Parathyroid adenoma (tissue), 2 donors: Measurements from ENCODE around the gene ZMYND8.
"Not testable (repeated sequence)": the region's sequence is repeated elsewhere in the genome, so short reads cannot be mapped to it uniquely, and the experiment has no call there.

Experiments used
- H2AFZ ChIP-seq: fragments of 300-600 bp; sonication (generic); one replicate; pipeline ENCODE4 v1.7.0; 2017; ENCODE audit warnings: antibody characterized with exemption, mild to moderate bottlenecking
- H3K27ac ChIP-seq: fragments of 300-600 bp; sonication (generic); one replicate; pipeline ENCODE4 v1.7.0; 2017
- H3K27me3 ChIP-seq: fragments of 300-600 bp; sonication (generic); one replicate; pipeline ENCODE4 v1.7.0; 2017; ENCODE audit warnings: low read length; ENCODE audit not compliant: control insufficient read depth, insufficient read depth
- H3K36me3 ChIP-seq: fragments of 300-600 bp; sonication (generic); one replicate; pipeline ENCODE4 v1.7.0; 2017; ENCODE audit warnings: low read length; ENCODE audit not compliant: control insufficient read depth, insufficient read depth
- H3K4me1 ChIP-seq: fragments of 300-600 bp; sonication (generic); one replicate; pipeline ENCODE4 v1.7.0; 2017; ENCODE audit warnings: control low read depth
- H3K4me2 ChIP-seq: fragments of 300-600 bp; sonication (generic); one replicate; pipeline ENCODE4 v1.7.0; 2017; ENCODE audit warnings: low read length
- H3K4me3 ChIP-seq: fragments of 300-600 bp; sonication (generic); one replicate; pipeline ENCODE4 v1.7.0; 2017; ENCODE audit warnings: low read depth, low read length
- H3K79me2 ChIP-seq: fragments of 300-600 bp; sonication (generic); one replicate; pipeline ENCODE4 v1.7.0; 2017; ENCODE audit warnings: control low read depth
- H3K9ac ChIP-seq: fragments of 300-600 bp; sonication (generic); one replicate; pipeline ENCODE4 v1.7.0; 2017; ENCODE audit warnings: mild to moderate bottlenecking
- H3K9me3 ChIP-seq: fragments of 300-600 bp; sonication (generic); one replicate; pipeline ENCODE4 v1.7.0; 2017; ENCODE audit warnings: low read length; ENCODE audit not compliant: control insufficient read depth
- CTCF ChIP-seq: fragments of 300-600 bp; sonication (generic); IDR thresholded peaks from one replicate; pipeline ENCODE4 v1.7.0; 2017; ENCODE audit warnings: antibody characterized with exemption, mild to moderate bottlenecking
- donor health status: primary hyperparathyroidism.

The ZMYND8 gene

DNA sequence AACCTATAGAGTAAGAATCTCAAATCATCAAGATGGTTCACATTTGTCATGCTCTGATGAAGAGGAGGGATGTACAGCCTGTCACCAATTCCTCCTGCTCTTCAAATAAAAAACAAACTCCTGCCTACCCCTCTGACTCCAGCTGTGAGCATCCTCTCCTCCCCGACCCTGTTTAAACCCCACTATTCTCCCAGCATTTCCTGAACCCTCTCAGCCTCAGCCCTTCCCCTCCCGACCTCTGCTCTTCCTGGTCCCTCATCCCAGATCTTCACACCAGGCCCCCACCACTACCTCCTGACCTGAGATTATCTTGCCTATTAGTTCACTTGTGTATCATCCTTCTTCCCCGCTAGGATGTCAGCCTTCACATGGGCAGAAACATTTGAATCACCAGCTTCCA, 75.8 kb downstream of the ZMYND8 start:
- Histone ChIP-seq H2AFZ (no peak overlapping the region), H3K9me3 (no peaks in the 10 kb centered on the region), H3K4me1 (peaks cover 16% of the 10 kb centered on the region), H3K27ac (no peak overlapping the region), H3K27me3 (no peaks in the 10 kb centered on the region), H3K4me2 (no peak overlapping the region), H3K36me3 (no peaks in the 10 kb centered on the region), H3K79me2 (peaks cover 4% of the 10 kb centered on the region), H3K9ac (no peak overlapping the region), H3K4me3 (no peak overlapping the region)
- no peak for TF ChIP-seq CTCF

- TF ChIP-seq CTCF: no peak
- H2AFZ ChIP-seq: no peak overlapping the region
- no peaks in the 10 kb centered on the region for H3K36me3 ChIP-seq
- no peaks in the 10 kb centered on the region for H3K9me3 ChIP-seq
- peaks cover 6% of the 10 kb centered on the region for H3K79me2 ChIP-seq
- no peak overlapping the region for H3K27ac ChIP-seq
- no peak overlapping the region for H3K4me2 ChIP-seq
- H3K4me3 ChIP-seq: no peak overlapping the region
- no peak overlapping the region for H3K9ac ChIP-seq
- peaks cover 16% of the 10 kb centered on the region for H3K4me1 ChIP-seq
- H3K27me3 ChIP-seq: no peaks in the 10 kb centered on the region
Observed at GRCh38 chr20:47280228-47280627, 76.3 kb downstream of the ZMYND8 start.

DNA sequence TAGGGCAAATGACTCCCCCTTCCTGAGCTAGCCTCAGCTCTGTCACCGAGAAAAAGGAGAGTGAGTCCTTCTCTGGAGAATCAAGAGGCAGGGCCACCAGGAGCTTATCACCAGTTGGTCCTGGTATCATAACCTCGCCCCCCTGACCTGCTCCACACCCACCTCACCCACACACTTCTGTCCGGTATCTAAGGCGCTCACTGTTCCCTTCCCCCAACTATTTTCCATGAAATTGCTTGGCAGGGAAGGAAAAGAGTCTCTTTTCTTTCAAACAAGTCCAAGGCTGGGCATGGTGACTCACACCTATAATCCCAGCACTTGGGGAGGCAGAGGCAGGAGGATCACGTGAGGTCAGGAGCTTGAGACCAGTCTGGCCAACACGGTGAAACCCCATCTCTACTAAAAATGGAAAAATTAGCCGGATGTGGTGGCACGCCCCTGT, 77.6 kb downstream of the ZMYND8 start:
- Histone ChIP-seq H3K9ac (no peak overlapping the region), H3K4me1 (peaks cover 16% of the 10 kb centered on the region), H2AFZ (no peak overlapping the region), H3K27me3 (no peaks in the 10 kb centered on the region), H3K9me3 (no peaks in the 10 kb centered on the region), H3K27ac (no peak overlapping the region), H3K79me2 (peaks cover 6% of the 10 kb centered on the region), H3K4me3 (no peak overlapping the region), H3K36me3 (no peaks in the 10 kb centered on the region), H3K4me2 (no peak overlapping the region)
- TF ChIP-seq CTCF: no peak

DNA sequence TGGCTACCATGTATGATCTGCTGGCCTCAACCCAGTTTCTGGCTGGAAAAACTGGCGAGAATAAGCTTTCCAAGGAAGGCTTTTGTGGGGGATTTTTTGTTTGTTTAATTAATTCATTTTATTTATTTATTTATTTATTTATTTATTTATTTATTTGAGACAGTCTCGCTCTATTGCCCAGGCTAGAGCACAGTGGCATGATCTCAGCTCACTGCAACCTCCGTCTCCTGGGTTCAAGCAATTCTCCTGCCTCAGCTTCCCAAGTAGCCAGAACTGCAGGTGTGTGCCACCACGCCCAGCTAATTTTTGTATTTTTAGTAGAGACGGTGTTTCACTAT, 79.0 kb downstream of the ZMYND8 start:
- not testable (repeated sequence) for H3K9ac ChIP-seq, H3K36me3 ChIP-seq, H3K27me3 ChIP-seq, H3K4me1 ChIP-seq, H2AFZ ChIP-seq, H3K4me2 ChIP-seq, H3K9me3 ChIP-seq, H3K4me3 ChIP-seq, H3K27ac ChIP-seq
- H3K79me2 ChIP-seq: peaks cover 16% of the 10 kb centered on the region

DNA sequence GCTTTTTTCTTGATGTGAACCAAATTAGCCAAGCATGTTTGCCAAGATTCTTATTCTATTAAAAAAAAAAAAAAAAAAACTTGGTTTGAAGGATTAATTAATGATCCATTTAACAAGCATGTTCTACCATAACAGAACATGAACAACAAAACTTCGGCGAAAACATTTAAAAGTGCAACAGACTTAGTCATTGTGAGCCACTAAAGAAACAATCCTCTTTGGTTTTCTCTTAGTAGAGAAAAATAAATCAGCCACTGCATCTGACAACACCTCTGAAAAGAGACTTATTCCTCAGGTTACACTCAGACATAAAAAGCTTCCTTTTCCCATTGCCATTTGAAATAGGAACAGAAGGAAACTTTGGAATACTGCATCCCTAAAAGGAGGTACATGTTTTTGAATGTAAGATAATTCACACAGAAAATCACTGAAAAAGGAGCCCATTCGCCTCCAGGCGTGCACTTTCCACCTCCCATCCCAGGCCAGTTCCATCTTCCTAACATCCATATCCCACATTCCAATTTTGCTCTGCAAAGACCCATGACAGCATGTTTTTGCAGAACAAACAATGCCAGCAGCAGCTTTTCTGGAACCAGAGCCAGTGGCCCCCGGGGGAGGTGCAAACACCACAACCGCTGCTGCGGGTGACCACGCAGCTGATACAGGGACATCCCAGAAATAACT, 79.5 kb downstream of the ZMYND8 start:
- peaks cover 9% of the 10 kb centered on the region for H3K4me1 ChIP-seq
- TF ChIP-seq CTCF: no peak
- H3K9ac ChIP-seq: no peak overlapping the region
- H3K27ac ChIP-seq: no peak overlapping the region
- no peak overlapping the region for H3K4me3 ChIP-seq
- no peaks in the 10 kb centered on the region for H3K9me3 ChIP-seq
- peaks cover 21% of the 10 kb centered on the region for H3K79me2 ChIP-seq
- H3K27me3 ChIP-seq: no peaks in the 10 kb centered on the region
- no peak overlapping the region for H2AFZ ChIP-seq
- H3K4me2 ChIP-seq: no peak overlapping the region
- H3K36me3 ChIP-seq: no peaks in the 10 kb centered on the region
